ENCODE results near the gene OR51E1.

Gene OR51E1

DNA sequence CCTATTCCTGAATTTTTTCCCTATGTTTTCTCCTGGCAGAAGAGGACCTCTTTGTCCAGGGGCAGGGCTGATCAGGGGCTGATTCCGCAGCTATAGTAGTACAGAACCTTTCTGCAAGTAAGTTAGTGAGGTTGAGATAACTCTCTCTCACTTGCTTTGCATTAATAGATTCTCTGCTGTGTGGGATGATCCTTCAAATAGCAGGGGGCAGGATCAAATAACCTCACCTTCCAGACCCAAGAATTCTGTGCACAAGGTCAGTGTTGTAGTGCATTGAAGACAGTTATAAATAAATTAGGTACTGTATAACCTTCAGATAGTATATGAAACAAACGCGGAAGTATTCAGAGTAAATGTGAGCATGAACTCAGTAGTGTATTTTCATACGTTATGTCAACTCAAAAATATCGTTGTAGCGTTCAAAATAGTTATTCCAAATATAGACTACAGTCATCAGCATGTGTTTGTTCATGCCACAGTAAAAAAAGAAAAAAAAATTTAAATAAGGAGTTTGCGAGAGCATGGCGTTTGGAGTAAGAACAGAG is 61.1 kb downstream of the OR51E1 start:
- no peaks in the 10 kb centered on the region for H3K36me3 ChIP-seq (ENCODE audit: control insufficient read depth, insufficient read depth, low read length)
- no CpG with 5 or more reads among the region's 8 CpGs for WGBS (ENCODE audit: insufficient coverage, insufficient read length)
- H3K27me3 ChIP-seq (ENCODE audit: control insufficient read depth, insufficient read depth, low read length), result no peaks in the 10 kb centered on the region
- H3K4me3 ChIP-seq (ENCODE audit: low read length), result no peak overlapping the region
- no peak for DNase-seq (ENCODE audit: low read depth, low spot score)
- H3K4me1 ChIP-seq (ENCODE audit: control insufficient read depth, insufficient read depth, low read length), result peaks cover 2% of the 10 kb centered on the region; the same call in 1 of the 2 replicates
- H3K27ac ChIP-seq (ENCODE audit: low read length), result no peak overlapping the region
- no peaks in the 10 kb centered on the region for H3K9me3 ChIP-seq (ENCODE audit: control insufficient read depth, insufficient read depth, low read length)

All from iPS DF 6.9 (cell line).